Endodermal cell (in vitro differentiated cells): ENCODE measurements around the gene CRTC3. TPM values are rescaled to one million over a fixed set of nuclear protein-coding genes. Genes with fewer than 3 reads are reported as not detected.

Source experiments
- DNase-seq: peaks from one replicate; pipeline ENCODE4 v3.0.0-alpha.2; 2017
- H3K27ac ChIP-seq: 2 replicates; pipeline ENCODE4 v1.5.1; 2013; ENCODE audit warnings: mild to moderate bottlenecking, low read depth, low read length, moderate library complexity
- H3K27me3 ChIP-seq: 2 replicates; pipeline ENCODE4 v1.6.1; 2013; ENCODE audit warnings: mild to moderate bottlenecking, low read length, moderate library complexity; ENCODE audit not compliant: insufficient read depth, control insufficient read depth, poor library complexity, severe bottlenecking
- H3K36me3 ChIP-seq: 2 replicates; pipeline ENCODE4 v1.7.0; 2013; ENCODE audit warnings: mild to moderate bottlenecking, low read length, moderate library complexity; ENCODE audit not compliant: control insufficient read depth, insufficient read depth
- H3K4me1 ChIP-seq: one replicate; pipeline ENCODE4 v1.7.0; 2013; ENCODE audit warnings: low read length; ENCODE audit not compliant: control insufficient read depth, insufficient read depth
- H3K4me3 ChIP-seq: 2 replicates; pipeline ENCODE4 v1.5.1; 2013; ENCODE audit warnings: mild to moderate bottlenecking, low read length, moderate library complexity
- H3K9ac ChIP-seq: 2 replicates; pipeline ENCODE4 v1.6.1; 2013; ENCODE audit warnings: mild to moderate bottlenecking, low read length, moderate library complexity; ENCODE audit not compliant: poor library complexity, severe bottlenecking; ENCODE audit errors: extremely low read depth
- H3K9me3 ChIP-seq: 2 replicates; pipeline ENCODE4 v1.6.1; 2013; ENCODE audit warnings: mild to moderate bottlenecking, low read length, moderate library complexity; ENCODE audit not compliant: control insufficient read depth
- H3K27ac Mint-ChIP-seq: 2 replicates; pipeline ENCODE4 v1.8.0; 2020; ENCODE audit warnings: mixed read lengths
- H3K27me3 Mint-ChIP-seq: 2 replicates; pipeline ENCODE4 v1.8.0; 2021; ENCODE audit warnings: mild to moderate bottlenecking, mixed read lengths; ENCODE audit not compliant: insufficient read depth
- H3K36me3 Mint-ChIP-seq: 2 replicates; pipeline ENCODE4 v1.8.0; 2020; ENCODE audit warnings: low read depth, mixed read lengths
- H3K4me1 Mint-ChIP-seq: 2 replicates; pipeline ENCODE4 v1.8.0; 2020; ENCODE audit warnings: mixed read lengths
- H3K4me3 Mint-ChIP-seq: 2 replicates; pipeline ENCODE4 v1.8.0; 2020; ENCODE audit warnings: mild to moderate bottlenecking, moderate library complexity, mixed read lengths
- H3K9me3 Mint-ChIP-seq: 2 replicates; pipeline ENCODE4 v1.8.0; 2020; ENCODE audit warnings: mild to moderate bottlenecking, mixed read lengths
- CTCF ChIP-seq: fragments of 200-600 bp; sonication (generic); conservative IDR thresholded peaks from 2 replicates; pipeline ENCODE4 v1.5.0; 2021; ENCODE audit warnings: antibody characterized with exemption, mild to moderate bottlenecking
- WGBS, 2 experiments: methylation state at CpG; one replicate each; pipeline versions ENCODE4 v1.1.5 to v1.1.7; 2013; ENCODE audit warnings: missing lambda C conversion rate in 2 of 2, mixed read lengths in 1 of 2; ENCODE audit not compliant: insufficient coverage in 1 of 2, insufficient read length in 1 of 2; 5-methylcytosine and 5-hydroxymethylcytosine counted together
- total RNA-seq, 2 donors: library from RNA; stranded (reverse); fragmentation: NEBNext Ultra II Directional in 1 of 2; extraction: Animal tissue kit (Norgen Biotek cat#: 25700) in 1 of 2; gene quantifications; 2 replicates in 1 of 2; 3 replicates in 1 of 2; pipeline ENCODE4 v1.2.1, GENCODE V29; 2021

CRTC3 gene
- total RNA-seq, 2 donors from 2014 or later = 17.3 to 21.9 TPM

GRCh38 chr15:90584841-90585240, 55.1 kb downstream of the CRTC3 start:
- WGBS, 2 experiments = 77 to 96% methylated on average over 3 to 6 of the region's 6 CpGs
- H3K27me3 Mint-ChIP-seq = no peaks in the 10 kb centered on the region
- H3K4me3 Mint-ChIP-seq = no peak overlapping the region
- Histone ChIP-seq H3K36me3 (no peaks in the 10 kb centered on the region), H3K27ac (no peak overlapping the region), H3K27me3 (no peaks in the 10 kb centered on the region), H3K9me3 (no peaks in the 10 kb centered on the region), H3K9ac (no peak overlapping the region), H3K4me1 (no peaks in the 10 kb centered on the region), H3K4me3 (no peak overlapping the region)
- H3K4me1 Mint-ChIP-seq = peaks cover 12% of the 10 kb centered on the region
- no peaks in the 10 kb centered on the region for H3K9me3 Mint-ChIP-seq
- DNase-seq = no peak
- H3K27ac Mint-ChIP-seq = no peak overlapping the region
- H3K36me3 Mint-ChIP-seq = no peaks in the 10 kb centered on the region
- no peak for TF ChIP-seq CTCF

GRCh38 chr15:90585863-90586262, 56.1 kb downstream of the CRTC3 start:
- Histone ChIP-seq H3K27me3 (no peaks in the 10 kb centered on the region), H3K27ac (no peak overlapping the region), H3K9ac (no peak overlapping the region), H3K9me3 (no peaks in the 10 kb centered on the region), H3K36me3 (no peaks in the 10 kb centered on the region), H3K4me3 (no peak overlapping the region), H3K4me1 (no peaks in the 10 kb centered on the region)
- H3K36me3 Mint-ChIP-seq = no peaks in the 10 kb centered on the region
- H3K4me1 Mint-ChIP-seq = peaks cover 12% of the 10 kb centered on the region
- DNase-seq = no peak
- no peak overlapping the region for H3K27ac Mint-ChIP-seq
- H3K27me3 Mint-ChIP-seq = no peaks in the 10 kb centered on the region
- TF ChIP-seq CTCF = no peak
- H3K4me3 Mint-ChIP-seq = no peak overlapping the region
- no peaks in the 10 kb centered on the region for H3K9me3 Mint-ChIP-seq
- 94 to 100% methylated on average over 4 of the region's 4 CpGs for WGBS, 2 experiments

GRCh38 chr15:90586948-90587347, 57.2 kb downstream of the CRTC3 start:
- Histone ChIP-seq H3K9me3 (no peaks in the 10 kb centered on the region), H3K4me1 (no peaks in the 10 kb centered on the region), H3K9ac (no peak overlapping the region), H3K27ac (no peak overlapping the region), H3K36me3 (no peaks in the 10 kb centered on the region), H3K4me3 (no peak overlapping the region), H3K27me3 (no peaks in the 10 kb centered on the region)
- no peaks in the 10 kb centered on the region for H3K36me3 Mint-ChIP-seq
- no peak for TF ChIP-seq CTCF
- no peak overlapping the region for H3K4me3 Mint-ChIP-seq
- no peaks in the 10 kb centered on the region for H3K9me3 Mint-ChIP-seq
- peaks cover 3% of the 10 kb centered on the region for H3K4me1 Mint-ChIP-seq
- H3K27me3 Mint-ChIP-seq = no peaks in the 10 kb centered on the region
- no peak overlapping the region for H3K27ac Mint-ChIP-seq
- DNase-seq = no peak
- 89 to 98% methylated on average over 3 to 5 of the region's 5 CpGs for WGBS, 2 experiments
